Activated gamma-delta T cell treated with anti-CD3 and anti-CD28 coated beads, Interleukin-2, amount 50 U/mL, for 16 hours (primary cell): ENCODE results near the gene CEBPE.
"Not testable (repeated sequence)": the region's sequence is repeated elsewhere in the genome, so short reads cannot be mapped to it uniquely, and the experiment has no call there.

Source experiments
- DNase-seq: peaks from one replicate; pipeline ENCODE4 v3.0.0-alpha.2; 2020; ENCODE audit warnings: low read depth

CEBPE gene

GRCh38 chr14:23121361-23121771 lies 2.3 kb upstream of the CEBPE start:
- no peak for DNase-seq

GRCh38 chr14:23120541-23121251 lies 1.6 kb upstream of the CEBPE start:
- peak; percentile 68 for DNase-seq

GRCh38 chr14:23119363-23120327 lies 590 bp upstream of the CEBPE start:
- DNase-seq: no peak

- DNase-seq: no peak
These were observed 1.6 kb downstream of the CEBPE start for GRCh38 chr14:23117371-23118020.

- no peak for DNase-seq
These were observed 3.1 kb downstream of the CEBPE start for GRCh38 chr14:23115918-23116317.

- no peak for DNase-seq
These were observed 3.9 kb downstream of the CEBPE start for GRCh38 chr14:23115039-23115731.

GRCh38 chr14:23114669-23115038 lies 4.4 kb downstream of the CEBPE start:
- DNase-seq: no peak

GRCh38 chr14:23114120-23114458 lies 5.0 kb downstream of the CEBPE start:
- DNase-seq: no peak

- DNase-seq: no peak
These were observed 5.5 kb downstream of the CEBPE start for GRCh38 chr14:23113431-23114119.

- no peak for DNase-seq
These were observed 6.5 kb downstream of the CEBPE start for GRCh38 chr14:23112359-23113178.

- DNase-seq: no peak
These were observed 8.3 kb downstream of the CEBPE start for GRCh38 chr14:23110579-23111365.

GRCh38 chr14:23109769-23110168 lies 9.3 kb downstream of the CEBPE start:
- no peak for DNase-seq

GRCh38 chr14:23108169-23108568 lies 10.9 kb downstream of the CEBPE start:
- DNase-seq: not testable (repeated sequence)

- not testable (repeated sequence) for DNase-seq
These were observed 11.4 kb downstream of the CEBPE start for GRCh38 chr14:23107620-23108019.

- DNase-seq: no peak
These were observed 12.4 kb downstream of the CEBPE start for GRCh38 chr14:23106747-23107045.

- no peak for DNase-seq
These were observed 13.7 kb downstream of the CEBPE start for GRCh38 chr14:23105348-23105824.

- no peak for DNase-seq
These were observed 14.3 kb downstream of the CEBPE start, which contains the start of gene CIROP for GRCh38 chr14:23104591-23105347. Gene CIROP, minus strand, starts transcription at chr14:23104989. Its CDS starts 69 bp downstream, at chr14:23104920.

GRCh38 chr14:23104070-23104590 lies 14.9 kb downstream of the CEBPE start:
- DNase-seq: no peak

GRCh38 chr14:23103581-23103980 lies 15.5 kb downstream of the CEBPE start:
- no peak for DNase-seq
